ENCODE measurements around the gene PAX4. TPM values are rescaled to one million over a fixed set of nuclear protein-coding genes. Genes with fewer than 3 reads are reported as not detected.

PAX4 gene
- total and polyA plus RNA-seq, 9 of the 15 experiments (the other 6 are each of a cell fraction or from before 2014, with no cell fraction given) = not detected

DNA sequence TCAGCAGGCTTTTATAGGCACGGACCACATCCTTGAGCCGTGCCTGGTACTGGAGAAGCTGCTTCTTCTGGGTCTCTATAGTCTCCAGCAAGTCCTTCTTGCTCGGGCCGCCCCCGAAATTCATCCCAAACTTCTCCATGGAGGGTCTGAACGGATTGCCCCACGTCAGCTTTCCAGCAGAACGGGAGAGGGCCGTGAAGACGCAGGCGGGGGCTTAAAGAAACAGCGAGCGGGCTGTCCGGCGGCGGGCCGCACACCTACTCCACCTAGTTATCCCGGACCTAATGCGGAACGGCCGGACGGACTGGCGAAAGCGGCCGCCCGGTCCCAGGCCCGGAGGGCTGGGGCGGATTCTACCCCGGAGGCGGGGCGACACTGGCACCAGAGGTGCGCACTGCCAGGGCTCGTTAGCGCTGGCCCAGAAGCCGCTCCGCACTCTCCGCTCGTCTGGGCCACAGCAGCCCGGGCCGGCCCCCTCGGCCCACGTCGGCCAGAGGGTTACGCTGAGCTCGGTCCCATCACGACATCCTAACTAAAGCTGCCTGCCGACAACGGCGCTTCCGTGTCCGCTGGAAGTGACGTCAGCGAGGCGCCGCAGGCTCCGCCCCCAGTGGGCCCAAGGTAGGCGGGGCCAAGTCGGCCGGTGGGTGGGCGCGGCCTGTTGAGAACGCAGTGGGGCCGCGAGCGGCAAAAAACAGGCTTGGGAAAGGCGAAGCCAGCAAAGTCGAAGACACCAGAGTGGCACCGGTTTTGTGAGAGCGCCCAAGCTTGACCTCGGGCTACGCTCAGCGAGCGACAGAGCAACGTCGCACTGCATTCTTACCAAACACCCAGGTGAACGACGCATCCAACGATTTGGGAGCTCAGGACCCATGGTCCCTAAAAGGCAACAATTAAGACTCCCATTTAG lies 32.6 kb downstream of the PAX4 start, which contains the start of gene GCC1 (continued):
- TF ChIP-seq TBL1XR1 (IDR thresholded peaks at IDR 0.05; ENCODE audit: low read length in 2 of 2) (peak in 1 of 2 experiments; percentile 83; a peak in 2 of 4 replicates), DIDO1 (tag; IDR thresholded peaks at IDR 0.05; ENCODE audit: low read depth) (peak; percentile 58; the same call in 1 of the 2 replicates), MAFF (IDR thresholded peaks at IDR 0.05; ENCODE audit: low read length) (no peak), ZNF764 (CRISPR knock-in tag; IDR thresholded peaks at IDR 0.05; ENCODE audit: low read depth) (no peak), HDAC6 (IDR thresholded peaks at IDR 0.05; ENCODE audit: low read depth, low read length) (no peak), RAD51 (IDR thresholded peaks at IDR 0.05; ENCODE audit: borderline replicate concordance, low read depth) (no peak), ZC3H4 (CRISPR knock-in tag; IDR thresholded peaks at IDR 0.05; ENCODE audit: borderline replicate concordance) (no peak; the same call in 1 of the 2 replicates), KLF10 (CRISPR knock-in tag; IDR thresholded peaks at IDR 0.05) (no peak), NFE2L1 (tag; IDR thresholded peaks at IDR 0.05; ENCODE audit: borderline replicate concordance, low read depth) (no peak), MEF2D (tag; conservative IDR thresholded peaks at IDR 0.05; ENCODE audit: low read depth) (no peak), ZNF212 (CRISPR knock-in tag; IDR thresholded peaks at IDR 0.05) (no peak), MTA2 (IDR thresholded peaks at IDR 0.05; ENCODE audit: low read depth) (no peak), ZNF140 (CRISPR knock-in tag; IDR thresholded peaks at IDR 0.05) (no peak), ZSCAN29 (IDR thresholded peaks at IDR 0.05) (peak; percentile 44), C11orf30 (IDR thresholded peaks at IDR 0.05; ENCODE audit: low read depth) (peak; percentile 96)
- TF ChIP-seq, protein P1, sequence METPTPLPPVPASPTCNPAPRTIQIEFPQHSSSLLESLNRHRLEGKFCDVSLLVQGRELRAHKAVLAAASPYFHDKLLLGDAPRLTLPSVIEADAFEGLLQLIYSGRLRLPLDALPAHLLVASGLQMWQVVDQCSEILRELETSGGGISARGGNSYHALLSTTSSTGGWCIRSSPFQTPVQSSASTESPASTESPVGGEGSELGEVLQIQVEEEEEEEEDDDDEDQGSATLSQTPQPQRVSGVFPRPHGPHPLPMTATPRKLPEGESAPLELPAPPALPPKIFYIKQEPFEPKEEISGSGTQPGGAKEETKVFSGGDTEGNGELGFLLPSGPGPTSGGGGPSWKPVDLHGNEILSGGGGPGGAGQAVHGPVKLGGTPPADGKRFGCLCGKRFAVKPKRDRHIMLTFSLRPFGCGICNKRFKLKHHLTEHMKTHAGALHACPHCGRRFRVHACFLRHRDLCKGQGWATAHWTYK (CRISPR knock-in tag; IDR thresholded peaks at IDR 0.05) = peak; percentile 88
- TF ChIP-seq, protein P2, sequence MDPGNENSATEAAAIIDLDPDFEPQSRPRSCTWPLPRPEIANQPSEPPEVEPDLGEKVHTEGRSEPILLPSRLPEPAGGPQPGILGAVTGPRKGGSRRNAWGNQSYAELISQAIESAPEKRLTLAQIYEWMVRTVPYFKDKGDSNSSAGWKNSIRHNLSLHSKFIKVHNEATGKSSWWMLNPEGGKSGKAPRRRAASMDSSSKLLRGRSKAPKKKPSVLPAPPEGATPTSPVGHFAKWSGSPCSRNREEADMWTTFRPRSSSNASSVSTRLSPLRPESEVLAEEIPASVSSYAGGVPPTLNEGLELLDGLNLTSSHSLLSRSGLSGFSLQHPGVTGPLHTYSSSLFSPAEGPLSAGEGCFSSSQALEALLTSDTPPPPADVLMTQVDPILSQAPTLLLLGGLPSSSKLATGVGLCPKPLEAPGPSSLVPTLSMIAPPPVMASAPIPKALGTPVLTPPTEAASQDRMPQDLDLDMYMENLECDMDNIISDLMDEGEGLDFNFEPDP (CRISPR knock-in tag; IDR thresholded peaks at IDR 0.05) = 0 out of 2 replicates have a peak, but pooled peaks have one; percentile 72
- TF ChIP-seq, protein P3, sequence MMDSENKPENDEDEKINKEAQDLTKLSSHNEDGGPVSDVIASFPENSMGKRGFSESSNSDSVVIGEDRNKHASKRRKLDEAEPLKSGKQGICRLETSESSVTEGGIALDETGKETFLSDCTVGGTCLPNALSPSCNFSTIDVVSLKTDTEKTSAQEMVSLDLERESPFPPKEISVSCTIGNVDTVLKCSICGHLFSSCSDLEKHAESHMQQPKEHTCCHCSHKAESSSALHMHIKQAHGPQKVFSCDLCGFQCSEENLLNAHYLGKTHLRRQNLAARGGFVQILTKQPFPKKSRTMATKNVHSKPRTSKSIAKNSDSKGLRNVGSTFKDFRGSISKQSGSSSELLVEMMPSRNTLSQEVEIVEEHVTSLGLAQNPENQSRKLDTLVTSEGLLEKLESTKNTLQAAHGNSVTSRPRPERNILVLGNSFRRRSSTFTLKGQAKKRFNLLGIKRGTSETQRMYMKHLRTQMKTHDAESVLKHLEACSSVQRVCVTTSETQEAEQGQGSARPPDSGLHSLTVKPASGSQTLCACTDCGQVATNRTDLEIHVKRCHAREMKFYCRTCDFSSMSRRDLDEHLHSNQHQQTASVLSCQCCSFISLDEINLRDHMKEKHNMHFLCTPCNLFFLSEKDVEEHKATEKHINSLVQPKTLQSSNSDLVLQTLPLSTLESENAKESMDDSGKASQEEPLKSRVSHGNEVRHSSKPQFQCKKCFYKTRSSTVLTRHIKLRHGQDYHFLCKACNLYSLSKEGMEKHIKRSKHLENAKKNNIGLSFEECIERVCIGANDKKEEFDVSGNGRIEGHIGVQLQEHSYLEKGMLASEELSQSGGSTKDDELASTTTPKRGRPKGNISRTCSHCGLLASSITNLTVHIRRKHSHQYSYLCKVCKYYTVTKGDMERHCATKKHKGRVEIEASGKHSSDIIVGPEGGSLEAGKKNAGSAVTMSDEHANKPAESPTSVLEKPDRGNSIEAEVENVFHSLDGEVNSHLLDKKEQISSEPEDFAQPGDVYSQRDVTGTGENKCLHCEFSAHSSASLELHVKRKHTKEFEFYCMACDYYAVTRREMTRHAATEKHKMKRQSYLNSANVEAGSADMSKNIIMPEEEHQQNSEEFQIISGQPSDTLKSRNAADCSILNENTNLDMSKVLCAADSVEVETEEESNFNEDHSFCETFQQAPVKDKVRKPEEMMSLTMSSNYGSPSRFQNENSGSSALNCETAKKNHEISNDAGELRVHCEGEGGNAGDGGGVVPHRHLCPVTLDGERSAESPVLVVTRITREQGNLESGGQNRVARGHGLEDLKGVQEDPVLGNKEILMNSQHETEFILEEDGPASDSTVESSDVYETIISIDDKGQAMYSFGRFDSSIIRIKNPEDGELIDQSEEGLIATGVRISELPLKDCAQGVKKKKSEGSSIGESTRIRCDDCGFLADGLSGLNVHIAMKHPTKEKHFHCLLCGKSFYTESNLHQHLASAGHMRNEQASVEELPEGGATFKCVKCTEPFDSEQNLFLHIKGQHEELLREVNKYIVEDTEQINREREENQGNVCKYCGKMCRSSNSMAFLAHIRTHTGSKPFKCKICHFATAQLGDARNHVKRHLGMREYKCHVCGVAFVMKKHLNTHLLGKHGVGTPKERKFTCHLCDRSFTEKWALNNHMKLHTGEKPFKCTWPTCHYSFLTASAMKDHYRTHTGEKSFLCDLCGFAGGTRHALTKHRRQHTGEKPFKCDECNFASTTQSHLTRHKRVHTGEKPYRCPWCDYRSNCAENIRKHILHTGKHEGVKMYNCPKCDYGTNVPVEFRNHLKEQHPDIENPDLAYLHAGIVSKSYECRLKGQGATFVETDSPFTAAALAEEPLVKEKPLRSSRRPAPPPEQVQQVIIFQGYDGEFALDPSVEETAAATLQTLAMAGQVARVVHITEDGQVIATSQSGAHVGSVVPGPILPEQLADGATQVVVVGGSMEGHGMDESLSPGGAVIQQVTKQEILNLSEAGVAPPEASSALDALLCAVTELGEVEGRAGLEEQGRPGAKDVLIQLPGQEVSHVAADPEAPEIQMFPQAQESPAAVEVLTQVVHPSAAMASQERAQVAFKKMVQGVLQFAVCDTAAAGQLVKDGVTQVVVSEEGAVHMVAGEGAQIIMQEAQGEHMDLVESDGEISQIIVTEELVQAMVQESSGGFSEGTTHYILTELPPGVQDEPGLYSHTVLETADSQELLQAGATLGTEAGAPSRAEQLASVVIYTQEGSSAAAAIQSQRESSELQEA (IDR thresholded peaks at IDR 0.05; ENCODE audit: low read depth) = no peak; the same call in 1 of the 2 replicates

All from K562 (cell line).